A549 (cell line): ENCODE data around the gene LENG8. TPM values are rescaled to one million over a fixed set of nuclear protein-coding genes. Genes with fewer than 3 reads are reported as not detected.

Experiments used
- ATAC-seq, 2 experiments: fragments of 200-7000 bp in 1 of 2; fragments of >200 bp in 1 of 2; cut with Nextera tagmentation in 1 of 2; cut with Tn5 transposase in 1 of 2; 3 replicates each; pipeline versions ENCODE4 v1.8.0 to v1.9.1; 2018 to 2020; ENCODE audit warnings: mild to moderate bottlenecking in 1 of 2, moderate library complexity in 1 of 2
- CTCF ChIA-PET: fragments of 300-600 bp; sonication (Branson Sonifier 250); formaldehyde crosslinking; extraction: SDS; loops from one replicate; lab custom pipeline; 2021; ENCODE audit warnings: antibody characterized with exemption, inconsistent platforms; lab: Yijun Ruan, JAX
- POLR2A ChIA-PET: fragments of 350-600 bp; formaldehyde crosslinking; extraction: SDS; loops from one replicate; lab custom pipeline; 2021; ENCODE audit warnings: antibody characterized with exemption, inconsistent platforms; lab: Yijun Ruan, JAX
- DNase-seq, 2 experiments: peaks; one replicate each; pipeline versions ENCODE4 v3.0.0 to v3.0.0-alpha.2; 2011 to 2016; ENCODE audit warnings: low read depth in 1 of 2, low spot score in 1 of 2
- FAIRE-seq: peaks from 2 replicates; lab custom pipeline; 2011; peaks lifted over from hg19 to GRCh38; lab: Jason Lieb, UNC
- H3K27ac ChIP-seq, 2 experiments: fragments of >200 bp; sonication (Bioruptor Twin); formaldehyde crosslinking; 3 replicates each; pipeline ENCODE4 v1.5.1; 2016 to 2017
- H3K4me1 ChIP-seq: fragments of >200 bp; sonication (Bioruptor Twin); formaldehyde crosslinking; 3 replicates; pipeline ENCODE4 v1.6.1; 2016
- H3K4me2 ChIP-seq: fragments of >200 bp; sonication (Bioruptor Twin); formaldehyde crosslinking; 3 replicates; pipeline ENCODE4 v1.6.1; 2016
- H3K4me3 ChIP-seq: fragments of >200 bp; sonication (Bioruptor Twin); formaldehyde crosslinking; 3 replicates; pipeline ENCODE4 v1.5.1; 2016
- H3K9me3 ChIP-seq: fragments of >200 bp; sonication (Bioruptor Twin); formaldehyde crosslinking; 3 replicates; pipeline ENCODE4 v1.6.1; 2016
- EHF ChIP-seq: fragments of 250-450 bp; sonication (Bioruptor Pico); IDR thresholded peaks from 2 replicates; pipeline ENCODE4 v1.5.0; 2020; ENCODE audit warnings: mild to moderate bottlenecking
- ELK1 ChIP-seq: fragments of 150-350 bp; IDR thresholded peaks from 2 replicates; pipeline ENCODE4 v1.6.1; 2014; ENCODE audit warnings: low read depth, mild to moderate bottlenecking, low read length
- ESRRA ChIP-seq: fragments of 150-350 bp; IDR thresholded peaks from 2 replicates; pipeline ENCODE4 v1.6.1; 2014; ENCODE audit warnings: mild to moderate bottlenecking, low read length, borderline replicate concordance
- FOXS1 ChIP-seq: fragments of 250-450 bp; sonication (Bioruptor Pico); IDR thresholded peaks from 2 replicates; pipeline ENCODE4 v1.5.0; 2020; ENCODE audit warnings: mild to moderate bottlenecking, moderate library complexity
- GATA3 ChIP-seq: IDR thresholded peaks from 2 replicates; pipeline ENCODE4 v1.6.1; 2012; ENCODE audit warnings: borderline replicate concordance
- HDAC2 ChIP-seq: fragments of 200-600 bp; sonication (generic); IDR thresholded peaks from 2 replicates; pipeline ENCODE4 v1.6.1; 2016
- KDM5A ChIP-seq: fragments of 200-600 bp; sonication (generic); IDR thresholded peaks from 2 replicates; pipeline ENCODE4 v1.6.1; 2016; ENCODE audit warnings: antibody characterized with exemption, mild to moderate bottlenecking
- MAFK ChIP-seq: fragments of 450-650 bp; IDR thresholded peaks from 2 replicates; pipeline ENCODE4 v1.6.1; 2014; ENCODE audit not compliant: partially characterized antibody
- MAZ ChIP-seq: fragments of 150-350 bp; IDR thresholded peaks from 2 replicates; pipeline ENCODE4 v1.6.1; 2014; ENCODE audit warnings: antibody characterized with exemption, low read depth, low read length, borderline replicate concordance
- NFE2L2 ChIP-seq: fragments of 150-350 bp; conservative IDR thresholded peaks from 2 replicates; pipeline ENCODE4 v1.6.1; 2014; ENCODE audit warnings: low read length
- NR3C1 ChIP-seq: fragments of >200 bp; sonication (Bioruptor Twin); formaldehyde crosslinking; IDR thresholded peaks from 3 replicates; pipeline ENCODE4 v1.6.1; 2017
- RCOR1 ChIP-seq: fragments of 150-350 bp; IDR thresholded peaks from 2 replicates; pipeline ENCODE4 v1.6.1; 2014; ENCODE audit warnings: antibody characterized with exemption, low read length, low read depth
- WGBS: methylation state at CpG from one replicate; pipeline ENCODE4 v1.1.6; 2017; ENCODE audit errors: missing lambda C conversion rate; 5-methylcytosine and 5-hydroxymethylcytosine counted together
- polyA plus RNA-seq, 4 experiments: library from polyadenylated mRNA; depleted of rRNA in 3 of 4; stranded (reverse); fragments of >200 nt; fragmentation: RNase III in 1 of 4; extraction: RNeasy Plus Mini Kit Qiagen cat#74134 plus additional on column Dnase treatment in 1 of 4; gene quantifications; 2 replicates in 3 of 4; 3 replicates in 1 of 4; pipeline ENCODE4 v1.2.3, GENCODE V29; 2011 to 2017
- TF ChIP-seq, protein P1 (sequence below): fragments of >200 bp; sonication (Bioruptor Twin); formaldehyde crosslinking; IDR thresholded peaks from 3 replicates; pipeline ENCODE4 v1.5.1; 2016
- TF ChIP-seq, protein P2 (sequence below): fragments of >200 bp; sonication (Bioruptor Twin); formaldehyde crosslinking; IDR thresholded peaks from 2 replicates; pipeline ENCODE4 v1.6.1; 2016

LENG8 gene
- polyA plus RNA-seq, 2 of the 4 experiments (the other 2 are of a cell fraction): 30.6 to 140 TPM

DNA sequence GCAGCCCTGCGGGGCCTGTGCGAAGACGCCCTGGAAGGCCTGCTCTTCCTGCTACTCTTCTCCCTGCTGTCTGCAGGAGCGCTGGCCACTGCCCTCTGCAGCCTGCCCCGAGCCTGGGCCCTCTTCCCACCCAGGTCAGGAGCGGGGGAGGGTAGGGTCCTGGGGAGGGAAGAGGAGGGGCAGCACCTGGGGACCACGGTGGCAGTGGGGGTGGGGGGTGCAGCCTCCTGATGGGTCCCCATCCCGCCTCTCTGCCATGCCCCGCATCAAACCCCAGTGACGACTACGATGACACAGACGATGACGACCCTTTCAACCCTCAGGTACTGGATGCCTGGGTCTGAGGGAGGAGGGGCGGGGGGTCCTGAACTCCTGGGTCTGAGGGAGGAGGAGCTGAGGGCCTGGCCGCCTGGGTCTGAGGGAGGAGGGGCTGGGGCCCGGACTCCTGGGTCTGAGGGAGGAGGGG is 13.4 kb upstream of the LENG8 start (continued):
- TF ChIP-seq EHF (CRISPR knock-in tag): no peak
- no peak for TF ChIP-seq RCOR1
- TF ChIP-seq NR3C1: no peak
- TF ChIP-seq KDM5A: no peak
- no peak for TF ChIP-seq HDAC2
- TF ChIP-seq NFE2L2: no peak
- no peak for TF ChIP-seq FOXS1 (CRISPR knock-in tag)
- TF ChIP-seq ESRRA: no peak

DNA sequence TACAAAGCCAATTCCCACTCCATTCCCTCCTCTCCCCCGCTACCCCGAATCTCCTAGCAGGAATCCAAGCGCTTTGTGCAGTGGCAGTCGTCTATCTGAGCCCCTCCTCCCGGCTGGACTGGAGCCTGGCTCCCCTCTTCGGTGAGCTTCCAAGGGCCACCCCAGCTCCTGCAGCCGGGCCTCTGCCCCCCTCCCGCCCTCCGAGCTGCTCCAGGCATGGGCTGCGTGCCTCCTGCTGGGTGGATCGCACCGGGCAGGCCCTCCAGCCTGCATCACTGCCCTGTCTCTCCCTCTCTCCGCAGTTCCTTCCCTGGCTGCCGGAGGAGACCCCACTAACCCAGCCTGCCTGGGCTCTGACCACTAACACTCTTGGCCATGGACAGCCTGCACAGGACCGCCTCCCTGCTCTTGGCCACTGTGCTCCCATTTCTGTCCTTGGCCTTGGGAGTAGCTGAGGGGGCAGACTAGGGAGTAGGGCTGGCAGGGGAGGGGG is 12.9 kb upstream of the LENG8 start:
- H3K4me2 ChIP-seq: no peak overlapping the region
- no peak overlapping the region for H3K27ac ChIP-seq
- peaks cover 14% of the 10 kb centered on the region for H3K4me1 ChIP-seq
- WGBS: 89% methylated on average over 15 of the region's 15 CpGs
- no peak for FAIRE-seq
- H3K9me3 ChIP-seq: no peaks in the 10 kb centered on the region
- no peak for ATAC-seq
- TF ChIP-seq, protein P1, sequence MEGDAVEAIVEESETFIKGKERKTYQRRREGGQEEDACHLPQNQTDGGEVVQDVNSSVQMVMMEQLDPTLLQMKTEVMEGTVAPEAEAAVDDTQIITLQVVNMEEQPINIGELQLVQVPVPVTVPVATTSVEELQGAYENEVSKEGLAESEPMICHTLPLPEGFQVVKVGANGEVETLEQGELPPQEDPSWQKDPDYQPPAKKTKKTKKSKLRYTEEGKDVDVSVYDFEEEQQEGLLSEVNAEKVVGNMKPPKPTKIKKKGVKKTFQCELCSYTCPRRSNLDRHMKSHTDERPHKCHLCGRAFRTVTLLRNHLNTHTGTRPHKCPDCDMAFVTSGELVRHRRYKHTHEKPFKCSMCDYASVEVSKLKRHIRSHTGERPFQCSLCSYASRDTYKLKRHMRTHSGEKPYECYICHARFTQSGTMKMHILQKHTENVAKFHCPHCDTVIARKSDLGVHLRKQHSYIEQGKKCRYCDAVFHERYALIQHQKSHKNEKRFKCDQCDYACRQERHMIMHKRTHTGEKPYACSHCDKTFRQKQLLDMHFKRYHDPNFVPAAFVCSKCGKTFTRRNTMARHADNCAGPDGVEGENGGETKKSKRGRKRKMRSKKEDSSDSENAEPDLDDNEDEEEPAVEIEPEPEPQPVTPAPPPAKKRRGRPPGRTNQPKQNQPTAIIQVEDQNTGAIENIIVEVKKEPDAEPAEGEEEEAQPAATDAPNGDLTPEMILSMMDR: no peak
- TF ChIP-seq ELK1: no peak
- TF ChIP-seq, all 56 proteins: peak for 0
- CTCF ChIA-PET: interaction anchor here (0.7 to 4.8 kb wide), 4 partner anchors 13 to 45 kb away, joined by 4 to 30 read pairs (median 14); partner anchors contain the start of gene LENG8
- no peak for DNase-seq
- H3K4me3 ChIP-seq: no peak overlapping the region
- POLR2A ChIA-PET: interaction anchor here (0.9 to 1.0 kb wide), 2 partner anchors 13 to 26 kb away, joined by 4 read pairs; partner anchors contain the start of gene LENG8

- FAIRE-seq (no peak), DNase-seq (no peak), ATAC-seq (no peak)
- POLR2A ChIA-PET: interaction anchor here (1.0 kb wide), 1 partner anchor 12 kb away, joined by 4 read pairs; the partner anchor contains the start of gene LENG8
- TF ChIP-seq ELK1 (no peak), GATA3 (no peak), FOXS1 (CRISPR knock-in tag) (no peak), MAZ (no peak), MAFK (no peak)
- TF ChIP-seq, protein P2, sequence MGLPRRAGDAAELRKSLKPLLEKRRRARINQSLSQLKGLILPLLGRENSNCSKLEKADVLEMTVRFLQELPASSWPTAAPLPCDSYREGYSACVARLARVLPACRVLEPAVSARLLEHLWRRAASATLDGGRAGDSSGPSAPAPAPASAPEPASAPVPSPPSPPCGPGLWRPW: no peak
- Histone ChIP-seq H3K9me3 (no peaks in the 10 kb centered on the region), H3K4me1 (peaks cover 7% of the 10 kb centered on the region), H3K4me3 (no peak overlapping the region), H3K27ac (no peak overlapping the region), H3K4me2 (no peak overlapping the region)
- CTCF ChIA-PET: interaction anchor here (0.7 to 5.1 kb wide), 6 partner anchors 7 to 46 kb away, joined by 3 to 39 read pairs (median 14); partner anchors contain the start of gene LENG8
- WGBS: 92% methylated on average over 10 of the region's 10 CpGs
These were observed 12.3 kb upstream of the LENG8 start for GRCh38 chr19:54436628-54437252.
